Vagina (tissue), 2 donors: ENCODE data around the gene TMSB10.

ENCODE experiments used
- POLR2AphosphoS5 ChIP-seq, 2 donors: sonication (generic); formaldehyde crosslinking; IDR thresholded peaks; one replicate each; pipeline ENCODE4 v1.9.0; 2017; ENCODE audit warnings: antibody characterized with exemption in 2 of 2, mild to moderate bottlenecking in 2 of 2, low read depth in 1 of 2; ENCODE audit not compliant: insufficient read depth in 1 of 2
- TF ChIP-seq, protein P1 (sequence below), 3 experiments: fragments of 450-650 bp in 2 of 3; fragments of 200-600 bp in 1 of 3; sonication (generic) in 1 of 3; IDR thresholded peaks; one replicate each; pipeline ENCODE4 v1.5.1; 2017 to 2019; ENCODE audit warnings: antibody characterized with exemption in 3 of 3, mild to moderate bottlenecking in 2 of 3, moderate library complexity in 2 of 3

DNA sequence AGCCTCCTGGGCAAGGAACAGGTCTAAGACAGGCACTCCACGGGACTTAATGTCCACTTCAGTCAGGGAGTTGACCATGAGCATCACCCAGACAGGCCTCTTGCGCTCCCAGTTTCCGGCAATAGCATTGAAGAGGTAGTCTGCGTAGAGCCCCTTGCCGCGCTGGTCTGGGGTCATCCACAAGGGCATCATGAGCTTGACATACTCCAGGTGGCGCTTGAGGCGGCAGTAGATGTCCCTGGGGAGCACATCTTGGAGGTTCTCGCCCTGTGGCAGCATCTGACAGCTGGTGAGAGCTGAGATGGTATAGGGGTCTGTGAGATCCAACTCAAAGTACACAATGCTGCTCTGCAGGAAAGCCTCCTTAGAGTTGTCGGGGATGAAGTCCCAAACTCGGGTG lies 35.1 kb upstream of the TMSB10 start:
- TF ChIP-seq, protein P1, sequence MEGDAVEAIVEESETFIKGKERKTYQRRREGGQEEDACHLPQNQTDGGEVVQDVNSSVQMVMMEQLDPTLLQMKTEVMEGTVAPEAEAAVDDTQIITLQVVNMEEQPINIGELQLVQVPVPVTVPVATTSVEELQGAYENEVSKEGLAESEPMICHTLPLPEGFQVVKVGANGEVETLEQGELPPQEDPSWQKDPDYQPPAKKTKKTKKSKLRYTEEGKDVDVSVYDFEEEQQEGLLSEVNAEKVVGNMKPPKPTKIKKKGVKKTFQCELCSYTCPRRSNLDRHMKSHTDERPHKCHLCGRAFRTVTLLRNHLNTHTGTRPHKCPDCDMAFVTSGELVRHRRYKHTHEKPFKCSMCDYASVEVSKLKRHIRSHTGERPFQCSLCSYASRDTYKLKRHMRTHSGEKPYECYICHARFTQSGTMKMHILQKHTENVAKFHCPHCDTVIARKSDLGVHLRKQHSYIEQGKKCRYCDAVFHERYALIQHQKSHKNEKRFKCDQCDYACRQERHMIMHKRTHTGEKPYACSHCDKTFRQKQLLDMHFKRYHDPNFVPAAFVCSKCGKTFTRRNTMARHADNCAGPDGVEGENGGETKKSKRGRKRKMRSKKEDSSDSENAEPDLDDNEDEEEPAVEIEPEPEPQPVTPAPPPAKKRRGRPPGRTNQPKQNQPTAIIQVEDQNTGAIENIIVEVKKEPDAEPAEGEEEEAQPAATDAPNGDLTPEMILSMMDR (IDR thresholded peaks at IDR 0.05): no peak
- TF ChIP-seq POLR2AphosphoS5 (IDR thresholded peaks at IDR 0.05; ENCODE audit: insufficient read depth in 1 of 2, low read depth in 1 of 2): no peak
